ENCODE measurements around the gene LYRM9. TPM values are rescaled to one million over a fixed set of nuclear protein-coding genes. Genes with fewer than 3 reads are reported as not detected.

LYRM9 gene
- total and polyA plus RNA-seq, 11 donors: 3.9 to 25.2 (median 9.7) TPM

DNA sequence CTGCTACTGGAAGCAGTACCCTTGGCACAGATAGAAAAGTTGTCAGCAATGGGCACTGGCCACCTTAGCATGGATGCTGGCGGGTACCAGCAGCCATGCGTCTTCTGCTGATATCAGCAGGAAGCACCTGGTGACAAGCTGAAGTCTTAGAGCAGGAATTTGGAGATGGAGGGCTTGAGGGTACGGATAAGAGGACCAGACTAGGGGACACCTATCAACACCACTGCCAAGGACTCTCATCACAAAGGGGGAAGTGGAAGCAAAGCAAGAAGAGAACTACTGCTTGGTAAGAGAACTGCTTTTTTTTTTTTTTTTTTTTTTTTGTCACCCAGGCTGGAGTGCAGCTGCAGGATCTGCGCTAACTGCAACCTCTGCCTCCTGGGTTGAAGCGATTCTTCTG lies 35.4 kb upstream of the LYRM9 start:
- intact Hi-C loops (cut with DNase I): no loop called here
- WGBS, 4 donors: 83 to 86% (median 83%) methylated on average over 5 of the region's 5 CpGs

DNA sequence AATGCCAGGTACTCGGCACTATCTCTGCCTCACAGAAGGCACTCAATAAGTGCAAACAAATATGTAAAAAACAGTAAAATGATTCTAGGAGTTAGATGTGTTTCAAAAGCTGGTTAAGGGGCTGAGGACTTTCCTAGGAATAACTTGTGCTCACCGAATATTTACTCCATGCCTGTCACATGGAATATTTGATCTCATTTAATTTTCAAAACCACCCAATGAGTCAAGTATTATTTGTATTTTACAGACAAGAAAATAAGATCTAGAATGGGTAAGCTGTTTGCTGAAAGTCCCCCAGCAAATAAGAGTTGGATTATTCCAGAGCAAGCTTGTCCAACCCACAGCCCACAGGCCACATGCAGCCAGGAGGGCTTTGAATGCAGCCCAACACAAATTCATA lies 34.6 kb upstream of the LYRM9 start:
- no peak overlapping the region for H3K27ac ChIP-seq
- no peak overlapping the region for H3K4me3 ChIP-seq
- TF ChIP-seq, protein P1, sequence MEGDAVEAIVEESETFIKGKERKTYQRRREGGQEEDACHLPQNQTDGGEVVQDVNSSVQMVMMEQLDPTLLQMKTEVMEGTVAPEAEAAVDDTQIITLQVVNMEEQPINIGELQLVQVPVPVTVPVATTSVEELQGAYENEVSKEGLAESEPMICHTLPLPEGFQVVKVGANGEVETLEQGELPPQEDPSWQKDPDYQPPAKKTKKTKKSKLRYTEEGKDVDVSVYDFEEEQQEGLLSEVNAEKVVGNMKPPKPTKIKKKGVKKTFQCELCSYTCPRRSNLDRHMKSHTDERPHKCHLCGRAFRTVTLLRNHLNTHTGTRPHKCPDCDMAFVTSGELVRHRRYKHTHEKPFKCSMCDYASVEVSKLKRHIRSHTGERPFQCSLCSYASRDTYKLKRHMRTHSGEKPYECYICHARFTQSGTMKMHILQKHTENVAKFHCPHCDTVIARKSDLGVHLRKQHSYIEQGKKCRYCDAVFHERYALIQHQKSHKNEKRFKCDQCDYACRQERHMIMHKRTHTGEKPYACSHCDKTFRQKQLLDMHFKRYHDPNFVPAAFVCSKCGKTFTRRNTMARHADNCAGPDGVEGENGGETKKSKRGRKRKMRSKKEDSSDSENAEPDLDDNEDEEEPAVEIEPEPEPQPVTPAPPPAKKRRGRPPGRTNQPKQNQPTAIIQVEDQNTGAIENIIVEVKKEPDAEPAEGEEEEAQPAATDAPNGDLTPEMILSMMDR (IDR thresholded peaks at IDR 0.05): no peak
- TF ChIP-seq POLR2A (IDR thresholded peaks at IDR 0.05): no peak
- no peaks in the 10 kb centered on the region for H3K27me3 ChIP-seq
- DNase-seq: no peak
- ATAC-seq: no peak
- intact Hi-C loops (cut with DNase I): no loop called here
- no peaks in the 10 kb centered on the region for H3K36me3 ChIP-seq
- no peaks in the 10 kb centered on the region for H3K4me1 ChIP-seq
- H3K9me3 ChIP-seq: peaks cover 0 to 9% (median 0%) of the 10 kb centered on the region in 12 donors
- 81 to 94% (median 89%) methylated on average over 2 of the region's 2 CpGs for WGBS, 4 donors

More for the DNA sequence above, 35.4 kb upstream of the LYRM9 start:
- peaks cover 0 to 12% (median 0%) of the 10 kb centered on the region in 12 donors for H3K9me3 ChIP-seq
- no peak for ATAC-seq
- H3K27me3 ChIP-seq: no peaks in the 10 kb centered on the region
- TF ChIP-seq POLR2A (IDR thresholded peaks at IDR 0.05): no peak
- TF ChIP-seq, protein P1 (IDR thresholded peaks at IDR 0.05): no peak
- no peaks in the 10 kb centered on the region for H3K36me3 ChIP-seq
- no peak overlapping the region for H3K27ac ChIP-seq
- no peak overlapping the region for H3K4me3 ChIP-seq
- DNase-seq: no peak
- H3K4me1 ChIP-seq: no peaks in the 10 kb centered on the region

DNA sequence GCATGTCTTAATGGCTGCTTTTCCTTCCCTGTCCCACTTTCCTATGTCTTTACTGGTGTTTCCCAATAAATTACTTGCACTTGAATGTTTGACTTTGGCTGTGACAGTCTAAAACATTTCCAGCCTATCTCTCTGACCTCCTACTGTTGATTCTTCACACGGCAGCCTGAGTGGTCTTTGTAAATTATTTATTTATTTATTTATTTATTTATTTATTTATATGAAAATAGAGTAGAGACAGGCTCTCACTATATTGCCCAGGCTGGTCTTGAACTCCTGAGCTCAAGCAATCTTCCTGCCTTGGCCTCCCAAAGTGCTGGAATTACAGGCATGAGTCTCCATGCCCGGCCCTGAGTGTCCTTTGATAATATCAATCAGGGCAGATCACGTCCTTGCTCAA lies 28.4 kb upstream of the LYRM9 start:
- ATAC-seq (no peak), DNase-seq (no peak)
- H3K9me3 ChIP-seq: peaks cover 0 to 9% (median 0%) of the 10 kb centered on the region in 12 donors
- H3K4me1 ChIP-seq: peaks cover 0 to 14% (median 1%) of the 10 kb centered on the region in 12 donors
- 65 to 83% (median 74%) methylated on average over 3 of the region's 3 CpGs for WGBS, 4 donors
- H3K27ac ChIP-seq: peak overlapping the region in 1 of 12 donors; percentile 45
- no peaks in the 10 kb centered on the region for H3K27me3 ChIP-seq
- intact Hi-C loops (cut with DNase I): loop anchor here in 1 of 10 donors (2.0 kb wide), 1 partner anchor 47 kb away; no protein-coding TSS in a partner anchor
- TF ChIP-seq, protein P1 (IDR thresholded peaks at IDR 0.05): no peak
- no peak for TF ChIP-seq POLR2A (IDR thresholded peaks at IDR 0.05)
- no peak overlapping the region for H3K4me3 ChIP-seq
- H3K36me3 ChIP-seq: no peaks in the 10 kb centered on the region

DNA sequence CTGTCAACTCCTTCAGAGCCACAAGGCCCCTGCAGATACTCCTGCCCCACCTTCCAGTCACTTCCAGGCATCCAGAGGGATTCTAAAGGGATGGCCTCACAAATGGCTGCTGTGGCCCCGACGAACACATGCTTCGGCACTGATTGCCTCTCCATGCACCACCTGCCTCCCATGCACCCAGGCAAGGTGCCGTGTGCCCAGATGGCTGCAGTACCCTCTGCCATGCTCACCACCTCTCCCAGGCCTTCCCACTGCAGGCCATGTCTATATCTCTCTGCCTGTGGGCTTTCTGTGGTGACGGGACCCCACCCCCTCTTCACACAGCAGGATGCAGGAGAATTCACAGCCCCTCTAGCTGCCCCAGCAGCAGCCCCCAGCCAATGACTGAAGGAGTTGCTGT lies 27.9 kb upstream of the LYRM9 start:
- TF ChIP-seq, protein P1 (IDR thresholded peaks at IDR 0.05): no peak
- TF ChIP-seq POLR2A (IDR thresholded peaks at IDR 0.05): no peak
- Histone ChIP-seq H3K4me3 (no peak overlapping the region), H3K27me3 (no peaks in the 10 kb centered on the region), H3K27ac (peak overlapping the region in 6 of 12 donors; percentile 11 to 68 (median 52)), H3K9me3 (peaks cover 0 to 9% (median 0%) of the 10 kb centered on the region in 12 donors), H3K4me1 (peaks cover 0 to 14% (median 1%) of the 10 kb centered on the region in 12 donors), H3K36me3 (no peaks in the 10 kb centered on the region)
- intact Hi-C loops (cut with DNase I): loop anchor here in 1 of 10 donors (2.0 kb wide), 1 partner anchor 48 kb away; no protein-coding TSS in a partner anchor
- ATAC-seq (peak in 3 of 4 donors; percentile 15 to 38 (median 22)), DNase-seq (no peak)
- WGBS, 4 donors: 83 to 90% (median 90%) methylated on average over 5 of the region's 5 CpGs

Measured in heart left ventricle (tissue), 16 donors.